GM12878 (cell line): Measurements from ENCODE around the gene HHIPL1. TPM values are rescaled to one million over a fixed set of nuclear protein-coding genes. Genes with fewer than 3 reads are reported as not detected.

Experiments used
- ATAC-seq: fragments of 200-7000 bp; cut with Tn5 transposase; 3 replicates; pipeline ENCODE4 v1.9.1; 2020; ENCODE audit warnings: mild to moderate bottlenecking, moderate library complexity
- BruUV-seq: library from RNA; stranded (reverse); fragments of 400-500 nt; replicated peaks from 2 replicates; lab custom pipeline; 2021; lab: Mats Ljungman, UMichigan
- CTCF ChIA-PET: fragments of 300-600 bp; sonication (Branson Sonifier 250); formaldehyde crosslinking; extraction: SDS; loops from one replicate; lab custom pipeline; 2021; ENCODE audit warnings: inconsistent platforms; lab: Yijun Ruan, JAX
- POLR2A ChIA-PET: fragments of 350-600 bp; formaldehyde crosslinking; extraction: SDS; loops from one replicate; lab custom pipeline; 2021; ENCODE audit warnings: inconsistent platforms; lab: Charles Lee
- RAD21 ChIA-PET: fragments of 300-600 bp; sonication (Branson Sonifier 250); formaldehyde crosslinking; loops from one replicate; lab custom pipeline; 2023; ENCODE audit warnings: antibody characterized with exemption; ENCODE audit not compliant: unreplicated experiment; lab: Charles Lee
- SMC1A ChIA-PET: fragments of 300-600 bp; sonication (Branson Sonifier 250); formaldehyde crosslinking; loops from one replicate; lab custom pipeline; 2023; ENCODE audit not compliant: unreplicated experiment, uncharacterized antibody; lab: Charles Lee
- DNase-seq: peaks from one replicate; pipeline ENCODE4 v3.0.0-alpha.2; 2011; ENCODE audit warnings: low read depth, low spot score
- FAIRE-seq: peaks from 3 replicates; lab custom pipeline; 2011; peaks lifted over from hg19 to GRCh38; lab: Jason Lieb, UNC
- H2AFZ ChIP-seq: 2 replicates; pipeline ENCODE4 v1.6.0; 2011; ENCODE audit warnings: low read depth, low read length, control low read depth; ENCODE audit not compliant: control insufficient read depth
- H3K27ac ChIP-seq: 2 replicates; pipeline ENCODE4 v1.5.1; 2011; ENCODE audit warnings: control low read depth; ENCODE audit not compliant: control insufficient read depth, insufficient read depth
- H3K27me3 ChIP-seq, 2 experiments: replicated peaks in 1 of 2; 2 replicates each; pipeline versions ENCODE4 v1.6.0 to v1.6.1; 2011; ENCODE audit warnings: low read length in 1 of 2; ENCODE audit not compliant: control insufficient read depth in 2 of 2, insufficient read depth in 2 of 2
- H3K36me3 ChIP-seq, 2 experiments: 2 replicates each; pipeline ENCODE4 v1.5.1; 2011; ENCODE audit warnings: low read length in 1 of 2; ENCODE audit not compliant: control insufficient read depth in 2 of 2, insufficient read depth in 2 of 2
- H3K4me1 ChIP-seq: 2 replicates; pipeline ENCODE4 v1.6.1; 2011; ENCODE audit warnings: mild to moderate bottlenecking, low read length, moderate library complexity, mixed read lengths; ENCODE audit not compliant: control insufficient read depth, insufficient read depth
- H3K4me2 ChIP-seq: 2 replicates; pipeline ENCODE4 v1.6.0; 2011; ENCODE audit warnings: control low read depth; ENCODE audit not compliant: control insufficient read depth, insufficient read depth
- H3K4me3 ChIP-seq: fragments of 200-600 bp; sonication (generic); 2 replicates; pipeline ENCODE4 v1.5.1; 2016
- H3K79me2 ChIP-seq: 2 replicates; pipeline ENCODE4 v1.6.0; 2011; ENCODE audit warnings: low read length; ENCODE audit not compliant: control insufficient read depth, insufficient read depth
- H3K9ac ChIP-seq: 2 replicates; pipeline ENCODE4 v1.8.0; 2011; ENCODE audit warnings: low read length, control low read depth, mixed read lengths; ENCODE audit not compliant: control insufficient read depth, insufficient read depth
- H3K9me3 ChIP-seq: replicated peaks from 3 replicates; pipeline ENCODE4 v1.5.1; 2011; ENCODE audit warnings: mild to moderate bottlenecking, low read length; ENCODE audit not compliant: control insufficient read depth, insufficient read depth
- H4K20me1 ChIP-seq: 2 replicates; pipeline ENCODE4 v1.6.0; 2011; ENCODE audit not compliant: control insufficient read depth, insufficient read depth
- ATF2 ChIP-seq: IDR thresholded peaks from 2 replicates; pipeline ENCODE4 v1.6.1; 2012; ENCODE audit warnings: low read length, inconsistent platforms
- CHD1 ChIP-seq: IDR thresholded peaks from 2 replicates; pipeline ENCODE4 v1.6.1; 2012; ENCODE audit warnings: low read depth, low read length, improper control_type of control experiment
- CREB1 ChIP-seq: IDR thresholded peaks from 2 replicates; pipeline ENCODE4 v1.6.1; 2012; ENCODE audit warnings: low read depth, mild to moderate bottlenecking, inconsistent platforms
- HSF1 ChIP-seq: fragments of 150-350 bp; IDR thresholded peaks from 2 replicates; pipeline ENCODE4 v1.6.1; 2014; ENCODE audit warnings: mild to moderate bottlenecking, low read depth, low read length
- JUND ChIP-seq: IDR thresholded peaks from 2 replicates; pipeline ENCODE4 v1.6.1; 2012; ENCODE audit warnings: low read depth, mild to moderate bottlenecking, low read length, improper control_type of control experiment, moderate library complexity
- MAX ChIP-seq: IDR thresholded peaks from 2 replicates; pipeline ENCODE4 v1.6.1; 2012; ENCODE audit warnings: low read depth, low read length, improper control_type of control experiment
- MTA3 ChIP-seq: IDR thresholded peaks from 2 replicates; pipeline ENCODE4 v1.6.1; 2012; ENCODE audit warnings: low read length, inconsistent platforms, borderline replicate concordance
- MYC ChIP-seq: IDR thresholded peaks from 2 replicates; pipeline ENCODE4 v1.6.1; 2011; ENCODE audit warnings: mild to moderate bottlenecking, low read length, moderate library complexity, inconsistent platforms; ENCODE audit not compliant: insufficient read depth, insufficient replicate concordance, insufficient read length, severe bottlenecking
- NFXL1 ChIP-seq: fragments of 450-650 bp; IDR thresholded peaks from 2 replicates; pipeline ENCODE4 v1.6.1; 2017; ENCODE audit warnings: antibody characterized with exemption, mild to moderate bottlenecking, borderline replicate concordance
- NFYA ChIP-seq: IDR thresholded peaks from 2 replicates; pipeline ENCODE4 v1.6.1; 2011; ENCODE audit warnings: low read depth, mild to moderate bottlenecking, low read length, improper control_type of control experiment, borderline replicate concordance
- NRF1 ChIP-seq: conservative IDR thresholded peaks from 2 replicates; pipeline ENCODE4 v1.6.1; 2011; ENCODE audit warnings: mild to moderate bottlenecking, low read depth, low read length, improper control_type of control experiment
- PAX5 ChIP-seq: IDR thresholded peaks from 2 replicates; pipeline ENCODE4 v1.6.1; 2011; ENCODE audit warnings: low read depth, low read length, borderline replicate concordance
- PKNOX1 ChIP-seq: fragments of 450-650 bp; IDR thresholded peaks from 2 replicates; pipeline ENCODE4 v1.6.1; 2016; ENCODE audit warnings: mild to moderate bottlenecking
- POLR2A ChIP-seq: IDR thresholded peaks from 2 replicates; pipeline ENCODE4 v1.6.1; 2011; ENCODE audit warnings: low read depth, mild to moderate bottlenecking, low read length
- SIX5 ChIP-seq: IDR thresholded peaks from 2 replicates; pipeline ENCODE4 v1.6.1; 2011; ENCODE audit warnings: mild to moderate bottlenecking, low read depth, low read length, moderate library complexity; ENCODE audit not compliant: severe bottlenecking
- SMAD1 ChIP-seq: fragments of 450-650 bp; IDR thresholded peaks from 2 replicates; pipeline ENCODE4 v1.6.1; 2018; ENCODE audit warnings: mild to moderate bottlenecking, low read depth; ENCODE audit not compliant: partially characterized antibody
- SMC3 ChIP-seq: IDR thresholded peaks from 2 replicates; pipeline ENCODE4 v1.6.1; 2011; ENCODE audit warnings: low read length, improper control_type of control experiment, borderline replicate concordance
- TAF1 ChIP-seq: IDR thresholded peaks from 2 replicates; pipeline ENCODE4 v1.6.1; 2011; ENCODE audit warnings: mild to moderate bottlenecking, low read depth, low read length, borderline replicate concordance
- ZNF622 ChIP-seq: fragments of 450-650 bp; IDR thresholded peaks from 2 replicates; pipeline ENCODE4 v1.6.1; 2017; ENCODE audit warnings: mild to moderate bottlenecking, inconsistent platforms
- WGBS: methylation state at CpG from one replicate; pipeline ENCODE4 v1.1.6; 2016; ENCODE audit warnings: low lambda C conversion rate; ENCODE audit not compliant: insufficient replicate concordance, insufficient coverage; ENCODE audit errors: missing lambda C conversion rate; 5-methylcytosine and 5-hydroxymethylcytosine counted together
- in situ Hi-C: fragments of 300-500 bp; cut with MboI; formaldehyde crosslinking; loops from 9 replicates; pipeline ENCODE4 v1.14.3; 2018; ENCODE audit warnings: mixed read lengths
- intact Hi-C: fragments of 100-400 bp; cut with micrococcal nuclease; formaldehyde crosslinking; loops from one replicate; pipeline ENCODE4 v1.14.2; 2022; ENCODE audit not compliant: unreplicated experiment
- polyA plus RNA-seq, 11 experiments: library from polyadenylated mRNA; depleted of rRNA in 4 of 11; unstranded in 6 of 11; stranded (reverse) in 5 of 11; fragments of >200 nt; fragmentation: Nextera tagmentation in 4 of 11; fragmentation: Illumina TruSeq in 1 of 11; extraction: Ambion mirVana in 4 of 11; extraction: Trizol in 1 of 11; gene quantifications; 1 replicate in 1 of 11; 2 replicates in 10 of 11; pipeline versions ENCODE4 v1.2.1 to v1.2.3, GENCODE V29; 2011 to 2016; ENCODE audit warnings: inconsistent platforms in 2 of 11, missing spikeins in 2 of 11, low read depth in 1 of 11
- total RNA-seq, 4 experiments: library from RNA; depleted of rRNA in 3 of 4; stranded (reverse); fragments of >200 nt in 3 of 4; fragmentation: Illumina TruSeq in 1 of 4; extraction: Trizol in 1 of 4; gene quantifications; 2 replicates each; pipeline versions ENCODE4 v1.2.1 to v1.2.3, GENCODE V29; 2013 to 2021

The HHIPL1 gene
- total and polyA plus RNA-seq, 10 of the 15 experiments (the other 5 are each of a cell fraction or from before 2014, with no cell fraction given) = 0.09 TPM; not detected in 9

GRCh38 chr14:99727096-99727870 lies 82.4 kb downstream of the HHIPL1 start (continued):
- TF ChIP-seq TAF1 (no peak), ZNF622 (no peak), CHD1 (no peak), MTA3 (no peak), SMAD1 (no peak), HSF1 (no peak)

- Histone ChIP-seq H3K4me1 (no peaks in the 10 kb centered on the region), H3K4me2 (no peak overlapping the region), H3K9ac (no peak overlapping the region), H3K4me3 (no peak overlapping the region), H3K9me3 (no peaks in the 10 kb centered on the region), H3K27me3 (no peaks in the 10 kb centered on the region; a peak in 4 of 4 replicates), H2AFZ (no peak overlapping the region), H3K36me3 (no peaks in the 10 kb centered on the region), H4K20me1 (no peaks in the 10 kb centered on the region), H3K79me2 (no peaks in the 10 kb centered on the region), H3K27ac (no peak overlapping the region)
- POLR2A ChIA-PET = no interaction called here
- no peak for ATAC-seq
- RAD21 ChIA-PET = no interaction called here
- SMC1A ChIA-PET = no interaction called here
- BruUV-seq = no TSS peak
- no peak for DNase-seq
- in situ Hi-C loops (no loop called here), intact Hi-C loops (no loop called here)
- WGBS = 41% methylated on average over 16 of the region's 16 CpGs
- no peak for FAIRE-seq
- TF ChIP-seq NFYA = no peak
- no peak for TF ChIP-seq ATF2
- TF ChIP-seq PAX5 = no peak
- TF ChIP-seq MAX = no peak
- no peak for TF ChIP-seq SIX5
- no peak for TF ChIP-seq NFXL1
- no peak for TF ChIP-seq PKNOX1
- no peak for TF ChIP-seq POLR2A
- no peak for TF ChIP-seq JUND
- no peak for TF ChIP-seq NRF1
- no peak for TF ChIP-seq CREB1
- TF ChIP-seq SMC3 = no peak
- TF ChIP-seq MYC = no peak
- CTCF ChIA-PET = no interaction called here
Measured at GRCh38 chr14:99728231-99728920, 83.4 kb downstream of the HHIPL1 start.
